ENCODE measurements around the gene TBC1D19.
"Not testable (repeated sequence)": the region's sequence is repeated elsewhere in the genome, so short reads cannot be mapped to it uniquely, and the experiment has no call there.

TBC1D19 gene

GRCh38 chr4:26685250-26685649, 101.4 kb downstream of the TBC1D19 start:
- DNase-seq (ENCODE audit: low read depth in 2 of 2): no peak

- DNase-seq (ENCODE audit: low read depth in 2 of 2): no peak
These were observed 103.8 kb downstream of the TBC1D19 start for GRCh38 chr4:26687728-26688127.

GRCh38 chr4:26690506-26690905, 106.6 kb downstream of the TBC1D19 start:
- DNase-seq (ENCODE audit: low read depth in 2 of 2): no peak

- DNase-seq (ENCODE audit: low read depth in 2 of 2): no peak
These were observed 108.3 kb downstream of the TBC1D19 start for GRCh38 chr4:26692014-26692726.

- not testable (repeated sequence) for DNase-seq (ENCODE audit: low read depth in 2 of 2)
These were observed 110.2 kb downstream of the TBC1D19 start for GRCh38 chr4:26694131-26694530.

- no peak for DNase-seq (ENCODE audit: low read depth in 2 of 2)
These were observed 116.2 kb downstream of the TBC1D19 start for GRCh38 chr4:26700110-26700509.

- DNase-seq (ENCODE audit: low read depth in 2 of 2): no peak
These were observed 117.2 kb downstream of the TBC1D19 start for GRCh38 chr4:26701095-26701494.

- DNase-seq (ENCODE audit: low read depth in 2 of 2): no peak
These were observed 117.9 kb downstream of the TBC1D19 start for GRCh38 chr4:26701786-26702227.

GRCh38 chr4:26707342-26707741, 123.5 kb downstream of the TBC1D19 start:
- DNase-seq (ENCODE audit: low read depth in 2 of 2): no peak

- no peak for DNase-seq (ENCODE audit: low read depth in 2 of 2)
These were observed 125.4 kb downstream of the TBC1D19 start for GRCh38 chr4:26709246-26709645.

- no peak for DNase-seq (ENCODE audit: low read depth in 2 of 2)
These were observed 129.8 kb downstream of the TBC1D19 start for GRCh38 chr4:26713563-26714151.

- no peak for DNase-seq (ENCODE audit: low read depth in 2 of 2)
These were observed 131.9 kb downstream of the TBC1D19 start for GRCh38 chr4:26715636-26716242.

GRCh38 chr4:26717332-26717731, 133.4 kb downstream of the TBC1D19 start:
- no peak for DNase-seq (ENCODE audit: low read depth in 2 of 2)

- DNase-seq (ENCODE audit: low read depth in 2 of 2): no peak
These were observed 136.2 kb downstream of the TBC1D19 start for GRCh38 chr4:26719954-26720552.

GRCh38 chr4:26721685-26722084, 137.8 kb downstream of the TBC1D19 start:
- no peak for DNase-seq (ENCODE audit: low read depth in 2 of 2)

GRCh38 chr4:26723216-26723615, 139.3 kb downstream of the TBC1D19 start:
- no peak for DNase-seq (ENCODE audit: low read depth in 2 of 2)

- no peak for DNase-seq (ENCODE audit: low read depth in 2 of 2)
These were observed 140.7 kb downstream of the TBC1D19 start for GRCh38 chr4:26724534-26724933.

- DNase-seq (ENCODE audit: low read depth in 2 of 2): no peak
These were observed 142.9 kb downstream of the TBC1D19 start for GRCh38 chr4:26726655-26727387.

- no peak for DNase-seq (ENCODE audit: low read depth in 2 of 2)
These were observed 144.0 kb downstream of the TBC1D19 start for GRCh38 chr4:26727844-26728243.

- DNase-seq (ENCODE audit: low read depth in 2 of 2): no peak
These were observed 145.1 kb downstream of the TBC1D19 start for GRCh38 chr4:26729027-26729426.

GRCh38 chr4:26729547-26729946, 145.7 kb downstream of the TBC1D19 start:
- DNase-seq (ENCODE audit: low read depth in 2 of 2): no peak
